Stimulated activated CD4-positive, alpha-beta T cell treated with anti-CD3 and anti-CD28 coated beads, Interleukin-1b, Interleukin-23, amount 100 ng/mL, for 24 hours (primary cell): ENCODE results near the gene CHD9.
"Not testable (repeated sequence)": the region's sequence is repeated elsewhere in the genome, so short reads cannot be mapped to it uniquely, and the experiment has no call there.

Experiments used
- DNase-seq, 4 experiments: peaks; one replicate each; pipeline ENCODE4 v3.0.0-alpha.2; 2020; ENCODE audit warnings: low read depth in 4 of 4, low spot score in 1 of 4

CHD9 gene

GRCh38 chr16:53054670-53055485, at the start of gene CHD9:
Gene CHD9, plus strand, starts transcription at chr16:53054991. Its CDS starts 101,099 bp downstream, at chr16:53156090.
- DNase-seq: peak; percentile 21 to 60 (median 52)

- no peak for DNase-seq
Measured at GRCh38 chr16:53007095-53007494, 47.7 kb upstream of the CHD9 start.

GRCh38 chr16:53014287-53014686, 40.5 kb upstream of the CHD9 start:
- DNase-seq: no peak

- no peak for DNase-seq
Measured at GRCh38 chr16:53018834-53019416, 35.9 kb upstream of the CHD9 start.

- DNase-seq: no peak
Measured at GRCh38 chr16:53022374-53022773, 32.4 kb upstream of the CHD9 start.

- no peak for DNase-seq
Measured at GRCh38 chr16:53024045-53024444, 30.7 kb upstream of the CHD9 start.

- no peak for DNase-seq
Measured at GRCh38 chr16:53029971-53030370, 24.8 kb upstream of the CHD9 start.

- no peak for DNase-seq
Measured at GRCh38 chr16:53031323-53031942, 23.4 kb upstream of the CHD9 start.

GRCh38 chr16:53034306-53034705, 20.5 kb upstream of the CHD9 start:
- DNase-seq: no peak

- DNase-seq: no peak
Measured at GRCh38 chr16:53035176-53035942, 19.4 kb upstream of the CHD9 start.

- DNase-seq: no peak
Measured at GRCh38 chr16:53036066-53036465, 18.7 kb upstream of the CHD9 start.

GRCh38 chr16:53036711-53037110, 18.1 kb upstream of the CHD9 start:
- DNase-seq: not testable (repeated sequence)

- no peak for DNase-seq
Measured at GRCh38 chr16:53040788-53041187, 14.0 kb upstream of the CHD9 start.

- DNase-seq: no peak
Measured at GRCh38 chr16:53041320-53042051, 13.3 kb upstream of the CHD9 start.

GRCh38 chr16:53042235-53042701, 12.5 kb upstream of the CHD9 start:
- DNase-seq: no peak

- no peak for DNase-seq
Measured at GRCh38 chr16:53043428-53043831, 11.4 kb upstream of the CHD9 start.

- DNase-seq: no peak
Measured at GRCh38 chr16:53043986-53044601, 10.7 kb upstream of the CHD9 start.

GRCh38 chr16:53045341-53046220, 9.2 kb upstream of the CHD9 start:
- DNase-seq: no peak

- DNase-seq: not testable (repeated sequence)
Measured at GRCh38 chr16:53047515-53047914, 7.3 kb upstream of the CHD9 start.
